ENCODE measurements around the gene NFATC2.

DNA sequence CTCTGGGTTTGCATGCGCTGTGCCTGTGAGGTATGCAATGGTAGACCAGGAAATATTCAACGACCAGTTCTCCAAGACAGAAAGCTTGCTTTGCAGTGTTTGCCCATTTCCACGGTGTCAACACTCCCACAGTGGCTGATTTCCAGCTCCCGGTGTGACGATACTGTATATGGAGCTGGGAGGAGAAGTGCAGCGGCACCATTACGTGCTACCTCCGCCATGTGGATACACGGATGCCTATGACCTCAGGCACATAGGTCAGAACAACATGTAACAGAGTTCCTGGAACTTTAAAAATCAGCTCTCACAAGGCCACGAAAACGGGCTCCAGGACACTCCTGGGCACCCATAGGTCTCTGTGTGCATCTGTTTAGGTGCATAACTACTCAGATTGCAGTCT is 51.1 kb downstream of the NFATC2 start:
- TF ChIP-seq, protein P1, sequence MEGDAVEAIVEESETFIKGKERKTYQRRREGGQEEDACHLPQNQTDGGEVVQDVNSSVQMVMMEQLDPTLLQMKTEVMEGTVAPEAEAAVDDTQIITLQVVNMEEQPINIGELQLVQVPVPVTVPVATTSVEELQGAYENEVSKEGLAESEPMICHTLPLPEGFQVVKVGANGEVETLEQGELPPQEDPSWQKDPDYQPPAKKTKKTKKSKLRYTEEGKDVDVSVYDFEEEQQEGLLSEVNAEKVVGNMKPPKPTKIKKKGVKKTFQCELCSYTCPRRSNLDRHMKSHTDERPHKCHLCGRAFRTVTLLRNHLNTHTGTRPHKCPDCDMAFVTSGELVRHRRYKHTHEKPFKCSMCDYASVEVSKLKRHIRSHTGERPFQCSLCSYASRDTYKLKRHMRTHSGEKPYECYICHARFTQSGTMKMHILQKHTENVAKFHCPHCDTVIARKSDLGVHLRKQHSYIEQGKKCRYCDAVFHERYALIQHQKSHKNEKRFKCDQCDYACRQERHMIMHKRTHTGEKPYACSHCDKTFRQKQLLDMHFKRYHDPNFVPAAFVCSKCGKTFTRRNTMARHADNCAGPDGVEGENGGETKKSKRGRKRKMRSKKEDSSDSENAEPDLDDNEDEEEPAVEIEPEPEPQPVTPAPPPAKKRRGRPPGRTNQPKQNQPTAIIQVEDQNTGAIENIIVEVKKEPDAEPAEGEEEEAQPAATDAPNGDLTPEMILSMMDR (conservative IDR thresholded peaks at IDR 0.05; ENCODE audit: low read length): no peak
- TF ChIP-seq EZH2phosphoT487 (IDR thresholded peaks at IDR 0.05; ENCODE audit: borderline replicate concordance): no peak
